Amygdala (tissue), 56 donors: ENCODE results near the gene SLC1A2.
A peak's percentile ranks its signal among the peaks of the same experiment; 100 is the strongest.

Source experiments
- DNase-seq, 56 donors: peaks; one replicate each; lab custom pipeline; 2025; lab: John Stamatoyannopoulos, UW

Gene SLC1A2

GRCh38 chr11:35355102-35355749, 64.1 kb downstream of the SLC1A2 start:
- no peak for DNase-seq

DNA sequence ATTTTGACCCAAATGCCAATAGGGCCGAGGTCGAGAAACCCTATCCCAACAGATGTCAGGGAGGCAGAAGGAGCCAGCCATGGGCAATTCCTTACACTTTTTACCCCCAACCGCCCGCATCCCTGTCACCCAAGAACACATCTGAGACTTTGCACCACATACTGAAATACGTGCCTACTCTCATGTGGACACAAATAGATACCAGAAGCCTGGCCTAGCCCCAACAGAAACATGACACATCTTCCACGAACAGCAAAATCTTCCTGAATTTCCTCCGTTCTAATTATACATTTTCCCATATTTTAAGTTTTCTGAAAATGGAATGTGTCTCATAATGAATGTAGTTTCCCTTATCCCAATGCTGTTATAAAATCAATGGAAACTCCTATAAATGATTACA, 64.7 kb downstream of the SLC1A2 start:
- DNase-seq: no peak

- peak in 1 of 56 donors; percentile 7 for DNase-seq
Observed at GRCh38 chr11:35352077-35352888, 67.1 kb downstream of the SLC1A2 start.

DNA sequence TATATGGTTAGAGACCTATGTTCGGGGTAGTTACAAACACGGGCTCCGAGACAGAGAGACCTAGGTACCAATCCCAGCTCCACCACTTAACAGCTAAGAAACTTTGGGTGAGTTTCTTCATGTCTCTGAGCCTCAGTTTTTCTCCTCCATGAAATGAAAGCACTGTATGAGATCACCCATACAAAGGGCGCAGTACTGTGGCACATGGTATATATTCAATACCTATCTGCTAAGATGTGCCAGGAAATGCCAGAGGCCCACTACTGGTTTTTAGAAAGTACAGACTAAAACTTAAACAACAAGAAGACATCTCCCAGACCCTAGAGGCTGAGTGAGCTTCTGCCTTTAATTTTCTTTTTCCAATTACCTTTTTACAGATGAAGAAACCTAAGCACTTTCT, 69.5 kb downstream of the SLC1A2 start:
- DNase-seq: no peak

- DNase-seq: no peak
Observed at GRCh38 chr11:35348898-35349687, 70.3 kb downstream of the SLC1A2 start.

- no peak for DNase-seq
Observed at GRCh38 chr11:35347921-35348331, 71.4 kb downstream of the SLC1A2 start.

DNA sequence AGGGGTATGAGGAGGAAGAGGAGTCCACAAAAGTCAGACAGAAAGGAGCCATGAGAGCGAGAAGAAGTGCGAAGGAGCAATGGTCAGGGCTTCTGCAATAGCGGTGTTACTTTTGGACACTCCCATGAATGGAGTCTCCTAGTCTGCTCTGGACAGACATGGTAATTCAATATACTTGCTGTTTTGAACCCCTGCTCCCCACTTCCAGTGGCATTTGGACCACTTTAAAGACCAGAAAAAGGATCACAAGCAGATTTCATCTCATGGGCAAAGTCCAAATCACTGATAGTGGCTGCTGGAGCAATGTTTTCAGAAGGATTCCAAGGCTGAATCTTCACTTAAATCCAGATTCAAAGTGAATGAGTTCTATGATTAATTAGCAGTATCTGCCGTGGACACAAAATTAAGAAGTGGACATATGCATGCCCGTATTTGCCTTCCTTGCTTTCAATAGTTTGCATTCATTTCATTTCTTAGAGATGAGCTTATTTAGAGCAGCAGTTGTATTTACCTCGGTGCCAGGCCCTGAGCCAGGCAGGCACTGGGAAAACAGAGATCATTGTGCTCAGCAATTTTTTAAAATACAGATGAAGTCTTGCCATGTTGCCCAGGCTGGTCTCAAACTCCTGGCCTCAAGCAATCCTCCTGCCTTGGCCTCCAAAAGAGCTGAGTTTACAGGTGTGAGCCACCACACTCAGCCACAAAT, 72.0 kb downstream of the SLC1A2 start:
- no peak for DNase-seq

GRCh38 chr11:35346472-35347156, 72.7 kb downstream of the SLC1A2 start:
- no peak for DNase-seq

GRCh38 chr11:35344681-35345574, 74.4 kb downstream of the SLC1A2 start:
- peak in 5 of 56 donors; percentile 6 to 33 (median 11) for DNase-seq

DNA sequence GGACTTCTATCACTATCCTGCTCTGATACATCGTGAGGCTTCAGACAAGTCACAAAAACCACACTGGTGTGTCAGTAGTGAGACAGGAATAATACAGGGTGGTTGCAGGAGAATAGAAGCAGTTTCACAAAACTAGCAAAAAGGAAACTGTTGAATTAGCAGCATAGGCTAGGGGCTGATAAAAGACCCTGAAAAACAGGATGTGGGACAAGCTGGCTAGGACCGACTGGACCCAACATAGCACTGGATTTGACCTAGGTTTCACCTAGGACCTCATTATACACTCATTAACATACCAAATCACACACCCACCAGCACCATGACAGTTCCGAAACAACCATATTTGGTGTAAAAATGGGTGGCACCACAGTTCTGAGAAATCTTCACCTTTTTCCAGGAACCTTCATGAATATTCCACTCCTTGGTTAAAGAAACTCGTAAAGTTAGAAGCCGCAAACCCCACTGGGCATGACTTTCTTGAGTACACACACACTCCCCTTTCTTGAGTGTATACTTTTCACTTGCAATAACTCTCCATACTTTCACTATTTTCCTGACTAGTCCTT, 76.2 kb downstream of the SLC1A2 start:
- no peak for DNase-seq

DNA sequence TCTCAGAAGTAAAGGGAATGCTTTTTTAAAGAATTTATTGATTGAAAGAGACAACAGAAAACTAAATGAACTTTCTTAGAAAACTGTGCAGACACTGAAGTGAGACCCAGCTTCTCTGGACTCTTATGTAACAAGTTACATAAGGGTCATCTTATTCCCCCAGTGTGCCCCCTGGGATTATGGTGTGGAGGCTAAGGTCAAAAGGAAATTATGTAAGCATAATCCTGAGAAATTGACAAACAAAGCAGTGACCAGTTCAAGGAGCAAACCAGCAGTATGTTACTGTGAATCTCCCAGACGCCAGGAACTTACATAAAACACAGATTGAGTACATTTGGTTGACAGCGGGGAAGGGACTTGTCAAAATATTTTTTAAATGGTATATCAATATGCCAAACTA, 78.6 kb downstream of the SLC1A2 start:
- DNase-seq: no peak

GRCh38 chr11:35340071-35340470, 79.3 kb downstream of the SLC1A2 start:
- no peak for DNase-seq

- DNase-seq: no peak
Observed at GRCh38 chr11:35338921-35339320, 80.4 kb downstream of the SLC1A2 start.

- DNase-seq: no peak
Observed at GRCh38 chr11:35337914-35338305, 81.4 kb downstream of the SLC1A2 start.

DNA sequence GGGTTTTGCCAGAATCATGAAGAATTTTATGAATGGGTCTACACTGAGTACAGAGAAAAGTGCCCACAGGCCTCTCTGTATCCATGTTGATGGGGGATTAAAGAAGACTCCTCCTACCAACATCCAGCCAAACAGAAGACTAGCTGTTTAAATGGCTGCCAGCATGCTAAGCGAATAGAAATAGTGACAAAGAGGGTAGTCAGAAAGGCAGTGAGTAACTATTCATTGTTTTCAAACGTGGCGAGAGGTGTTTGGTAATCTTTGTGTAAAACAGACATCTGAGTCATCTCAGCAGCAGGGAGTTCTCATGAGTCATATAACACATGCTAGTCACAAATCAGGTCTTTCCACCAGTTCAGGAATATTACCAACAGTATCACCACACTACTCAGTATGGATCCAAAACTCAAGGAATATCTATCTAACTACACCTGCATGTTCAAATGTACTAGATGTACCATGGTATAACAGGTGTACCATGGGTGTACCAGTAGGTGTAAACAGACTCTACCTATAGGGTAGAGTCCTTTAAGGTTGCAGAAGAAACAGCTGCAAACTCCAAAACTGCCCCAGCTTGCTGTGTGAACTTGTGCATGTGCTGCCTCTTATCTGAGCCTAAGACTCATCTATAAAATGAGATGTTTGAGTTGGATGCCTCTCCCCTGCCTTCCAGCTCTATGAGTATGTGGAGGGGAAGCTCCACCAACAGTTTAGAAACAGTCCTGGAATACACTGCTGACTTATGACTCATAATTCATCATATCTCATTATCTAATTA, 82.0 kb downstream of the SLC1A2 start:
- DNase-seq: peak in 1 of 56 donors; percentile 40

DNA sequence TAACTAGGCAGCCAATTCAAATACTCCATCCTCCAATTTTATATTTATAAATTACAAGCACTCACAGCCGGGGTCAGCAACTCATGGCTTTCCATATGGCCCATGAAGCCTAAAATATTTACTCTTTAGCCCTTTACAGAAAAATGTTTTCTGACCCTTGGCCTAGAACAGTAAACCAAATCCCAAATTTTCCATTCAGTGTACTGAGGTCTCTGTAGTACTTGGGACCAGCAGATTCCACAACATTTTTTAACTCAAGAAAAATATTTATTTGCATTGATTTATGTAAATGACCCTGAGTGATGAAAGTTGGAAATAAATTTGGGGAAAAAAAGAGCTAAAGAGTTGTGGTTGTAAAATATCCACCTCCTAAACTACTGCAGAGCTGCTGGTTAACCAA, 82.6 kb downstream of the SLC1A2 start:
- DNase-seq: no peak

DNA sequence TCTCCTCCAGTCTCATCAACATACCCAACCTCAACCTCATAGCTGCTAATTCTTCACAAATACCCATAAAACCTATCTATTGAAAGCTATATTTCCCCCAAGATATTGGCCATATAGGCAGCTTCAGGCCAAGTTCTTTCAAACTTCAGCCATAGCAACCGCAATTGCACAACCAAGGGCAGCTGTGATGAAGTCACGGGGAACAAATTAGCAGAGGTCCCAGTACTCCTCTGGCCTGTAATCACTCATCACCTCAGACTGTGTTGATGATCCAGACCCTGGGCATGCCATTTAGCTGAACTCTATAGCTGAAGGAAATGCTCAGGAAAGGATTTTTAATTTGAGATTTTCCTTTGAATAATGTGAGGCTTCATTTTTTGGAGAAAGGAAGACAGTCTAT, 84.1 kb downstream of the SLC1A2 start:
- no peak for DNase-seq
